IMR-90 (cell line): ENCODE measurements around the gene CHST14. TPM values are rescaled to one million over a fixed set of nuclear protein-coding genes. Genes with fewer than 3 reads are reported as not detected.

Source experiments
- ATAC-seq: fragments of 200-7000 bp; cut with Tn5 transposase; 2 replicates; pipeline ENCODE4 v1.9.1; 2020; ENCODE audit warnings: low read depth, mild to moderate bottlenecking, moderate library complexity
- BruUV-seq: library from RNA; stranded (reverse); fragments of 400-500 nt; replicated peaks from 2 replicates; lab custom pipeline; 2021; lab: Mats Ljungman, UMichigan
- CTCF ChIA-PET: fragments of 300-600 bp; formaldehyde crosslinking; extraction: SDS; loops from one replicate; lab custom pipeline; 2021; ENCODE audit warnings: antibody characterized with exemption; lab: Yijun Ruan, JAX
- POLR2A ChIA-PET: fragments of 300-600 bp; sonication (Branson Sonifier 250); formaldehyde crosslinking; loops from one replicate; lab custom pipeline; 2022; ENCODE audit warnings: antibody characterized with exemption; ENCODE audit not compliant: unreplicated experiment; lab: Charles Lee
- DNase-seq: peaks from one replicate; pipeline ENCODE4 v3.0.0; 2013
- H2AFZ ChIP-seq: replicated peaks from 2 replicates; pipeline ENCODE3; 2013; ENCODE audit warnings: low read length, mild to moderate bottlenecking; ENCODE audit not compliant: poor library complexity
- H2AK5ac ChIP-seq: 2 replicates; pipeline ENCODE4 v1.6.1; 2013; ENCODE audit warnings: low read depth, low read length, inconsistent platforms
- H2AK9ac ChIP-seq: replicated peaks from 2 replicates; pipeline ENCODE3; 2013; ENCODE audit warnings: mild to moderate bottlenecking, low read depth, low read length, moderate library complexity; ENCODE audit not compliant: poor library complexity
- H2BK120ac ChIP-seq: 2 replicates; pipeline ENCODE4 v1.6.1; 2013; ENCODE audit warnings: low read depth, low read length, inconsistent platforms
- H2BK15ac ChIP-seq: 3 replicates; pipeline ENCODE4 v1.6.1; 2013; ENCODE audit warnings: low read depth, low read length, inconsistent platforms
- H2BK20ac ChIP-seq: 2 replicates; pipeline ENCODE4 v1.6.1; 2013; ENCODE audit warnings: low read depth, mild to moderate bottlenecking, inconsistent platforms, low read length, moderate library complexity
- H2BK5ac ChIP-seq: 2 replicates; pipeline ENCODE4 v1.6.1; 2013; ENCODE audit warnings: mild to moderate bottlenecking, low read depth, low read length, inconsistent platforms; ENCODE audit not compliant: poor library complexity, severe bottlenecking
- H3K14ac ChIP-seq: replicated peaks from 2 replicates; pipeline ENCODE4 v1.6.1; 2013; ENCODE audit warnings: low read depth, low read length, inconsistent platforms
- H3K18ac ChIP-seq: 2 replicates; pipeline ENCODE4 v1.6.1; 2013; ENCODE audit warnings: low read depth, low read length, control low read depth
- H3K23ac ChIP-seq: 2 replicates; pipeline ENCODE4 v1.6.1; 2013; ENCODE audit warnings: low read depth, low read length, inconsistent platforms
- H3K27ac ChIP-seq: 2 replicates; pipeline ENCODE4 v1.5.1; 2013; ENCODE audit warnings: mild to moderate bottlenecking, control low read depth, low read length; ENCODE audit not compliant: insufficient read depth
- H3K27me3 ChIP-seq: 2 replicates; pipeline ENCODE4 v1.6.1; 2013; ENCODE audit warnings: low read length; ENCODE audit not compliant: control insufficient read depth, insufficient read depth
- H3K36me3 ChIP-seq: 2 replicates; pipeline ENCODE4 v1.6.1; 2013; ENCODE audit warnings: low read length, mixed read lengths; ENCODE audit not compliant: control insufficient read depth, insufficient read depth
- H3K4ac ChIP-seq: 2 replicates; pipeline ENCODE4 v1.6.1; 2013; ENCODE audit warnings: low read depth, low read length, inconsistent platforms
- H3K4me1 ChIP-seq: 2 replicates; pipeline ENCODE4 v1.6.1; 2013; ENCODE audit warnings: low read length, mixed read lengths; ENCODE audit not compliant: control insufficient read depth, insufficient read depth
- H3K4me2 ChIP-seq: 2 replicates; pipeline ENCODE4 v1.6.1; 2013; ENCODE audit warnings: low read depth, mild to moderate bottlenecking, control low read depth, low read length, moderate library complexity
- H3K4me3 ChIP-seq: 2 replicates; pipeline ENCODE4 v1.5.1; 2013; ENCODE audit warnings: low read depth, mild to moderate bottlenecking, control low read depth, low read length, moderate library complexity; ENCODE audit not compliant: insufficient read depth
- H3K56ac ChIP-seq: 2 replicates; pipeline ENCODE4 v1.6.1; 2013; ENCODE audit warnings: low read length, inconsistent platforms; ENCODE audit not compliant: insufficient read depth; ENCODE audit errors: extremely low read depth
- H3K79me1 ChIP-seq, 2 experiments: 2 replicates each; pipeline ENCODE4 v1.6.1; 2013; ENCODE audit warnings: low read length in 2 of 2, inconsistent platforms in 1 of 2, low read depth in 1 of 2
- H3K9ac ChIP-seq: 2 replicates; pipeline ENCODE4 v1.6.1; 2013; ENCODE audit warnings: low read depth, low read length, control low read depth
- H3K9me1 ChIP-seq: 2 replicates; pipeline ENCODE4 v1.6.1; 2013; ENCODE audit warnings: low read length, inconsistent platforms; ENCODE audit not compliant: insufficient read depth
- H3K9me3 ChIP-seq: 2 replicates; pipeline ENCODE4 v1.6.1; 2013; ENCODE audit warnings: low read length; ENCODE audit not compliant: control insufficient read depth, insufficient read depth
- H4K20me1 ChIP-seq: 2 replicates; pipeline ENCODE4 v1.6.1; 2013; ENCODE audit warnings: low read length, inconsistent platforms; ENCODE audit not compliant: insufficient read depth
- H4K5ac ChIP-seq: 2 replicates; pipeline ENCODE4 v1.6.1; 2013; ENCODE audit warnings: mild to moderate bottlenecking, low read depth, low read length, control low read depth
- H4K8ac ChIP-seq, 2 experiments: 2 replicates each; pipeline ENCODE4 v1.6.1; 2013; ENCODE audit warnings: low read depth in 2 of 2, low read length in 2 of 2, control low read depth in 1 of 2, inconsistent platforms in 1 of 2
- H4K91ac ChIP-seq: 2 replicates; pipeline ENCODE4 v1.6.1; 2013; ENCODE audit warnings: low read depth, low read length, inconsistent platforms; ENCODE audit not compliant: insufficient read depth
- BHLHE40 ChIP-seq: fragments of 150-350 bp; IDR thresholded peaks from 2 replicates; pipeline ENCODE4 v1.6.1; 2016; ENCODE audit warnings: mild to moderate bottlenecking, low read depth, low read length
- CEBPB ChIP-seq: IDR thresholded peaks from 2 replicates; pipeline ENCODE4 v1.6.1; 2012; ENCODE audit warnings: low read depth, low read length, improper control_type of control experiment
- CHD1 ChIP-seq: IDR thresholded peaks from 2 replicates; pipeline ENCODE4 v1.6.1; 2012; ENCODE audit warnings: low read depth, low read length, improper control_type of control experiment
- ELK1 ChIP-seq: fragments of 150-350 bp; IDR thresholded peaks from 2 replicates; pipeline ENCODE4 v1.6.1; 2016; ENCODE audit warnings: low read depth, mild to moderate bottlenecking, low read length, moderate library complexity, borderline replicate concordance
- FOS ChIP-seq: fragments of 150-350 bp; IDR thresholded peaks from 2 replicates; pipeline ENCODE4 v1.6.1; 2016; ENCODE audit warnings: low read depth, low read length
- MAFK ChIP-seq: IDR thresholded peaks from 2 replicates; pipeline ENCODE4 v1.6.1; 2012; ENCODE audit warnings: low read depth, low read length, improper control_type of control experiment
- MAZ ChIP-seq: IDR thresholded peaks from 2 replicates; pipeline ENCODE4 v1.6.1; 2012; ENCODE audit warnings: low read depth, mild to moderate bottlenecking, low read length, improper control_type of control experiment, moderate library complexity, borderline replicate concordance
- MXI1 ChIP-seq: IDR thresholded peaks from 2 replicates; pipeline ENCODE4 v1.6.1; 2012; ENCODE audit warnings: low read depth, mild to moderate bottlenecking, low read length, moderate library complexity, borderline replicate concordance
- NFE2L2 ChIP-seq: fragments of 150-350 bp; IDR thresholded peaks from 2 replicates; pipeline ENCODE4 v1.6.1; 2016; ENCODE audit warnings: low read depth, mild to moderate bottlenecking, low read length
- POLR2A ChIP-seq: IDR thresholded peaks from 2 replicates; pipeline ENCODE4 v1.6.1; 2012; ENCODE audit warnings: mild to moderate bottlenecking, low read depth, low read length
- RAD21 ChIP-seq: IDR thresholded peaks from 2 replicates; pipeline ENCODE4 v1.6.1; 2012; ENCODE audit warnings: low read length, improper control_type of control experiment
- RCOR1 ChIP-seq: IDR thresholded peaks from 2 replicates; pipeline ENCODE4 v1.6.1; 2012; ENCODE audit warnings: mild to moderate bottlenecking, low read length, improper control_type of control experiment; ENCODE audit not compliant: insufficient replicate concordance
- RFX5 ChIP-seq: IDR thresholded peaks from 2 replicates; pipeline ENCODE4 v1.8.0; 2012; ENCODE audit warnings: low read depth, mild to moderate bottlenecking, low read length, moderate library complexity
- SMC3 ChIP-seq: fragments of 150-350 bp; IDR thresholded peaks from 2 replicates; pipeline ENCODE4 v1.6.1; 2016; ENCODE audit warnings: low read depth, mild to moderate bottlenecking, antibody characterized with exemption, low read length, moderate library complexity
- WGBS, 2 experiments: methylation state at CpG; one replicate each; pipeline versions ENCODE4 v1.1.5 to v1.1.7; 2013; ENCODE audit warnings: missing lambda C conversion rate in 2 of 2; ENCODE audit not compliant: insufficient read length in 1 of 2; ENCODE audit errors: extremely low coverage in 2 of 2; 5-methylcytosine and 5-hydroxymethylcytosine counted together
- dilution Hi-C: fragments of 300-500 bp; cut with HindIII; formaldehyde crosslinking; loops from one replicate; pipeline ENCODE4 v1.14.3; 2018; ENCODE audit warnings: low sequenced_read_pairs; ENCODE audit not compliant: unreplicated experiment
- in situ Hi-C: fragments of 300-500 bp; cut with MboI; formaldehyde crosslinking; loops from 3 replicates; pipeline ENCODE4 v1.14.3; 2019; ENCODE audit warnings: low sequenced_read_pairs, inconsistent platforms, mixed read lengths
- intact Hi-C: fragments of 100-400 bp; cut with micrococcal nuclease; formaldehyde crosslinking; loops from 2 replicates; pipeline ENCODE4 v1.10.0; 2022
- polyA plus RNA-seq, 3 experiments: library from polyadenylated mRNA; depleted of rRNA; stranded (reverse); fragments of >200 nt; gene quantifications; 2 replicates each; pipeline ENCODE4 v1.2.3, GENCODE V29; 2012; ENCODE audit warnings: low replicate concordance in 1 of 3
- total RNA-seq: library from RNA; depleted of rRNA; stranded (reverse); fragments of >200 nt; gene quantifications from 2 replicates; pipeline ENCODE4 v1.2.3, GENCODE V29; 2012
- TF ChIP-seq, protein P1 (sequence below): conservative IDR thresholded peaks from 2 replicates; pipeline ENCODE4 v1.5.1; 2012; ENCODE audit warnings: mild to moderate bottlenecking, low read depth, low read length, improper control_type of control experiment
- TF ChIP-seq, protein P2 (sequence below): fragments of 150-350 bp; IDR thresholded peaks from 2 replicates; pipeline ENCODE4 v1.6.1; 2017; ENCODE audit warnings: mild to moderate bottlenecking, antibody characterized with exemption, low read length, low read depth

CHST14 gene
- total and polyA plus RNA-seq, 2 of the 4 experiments (the other 2 are of a cell fraction): 3.8 to 19.5 TPM

DNA sequence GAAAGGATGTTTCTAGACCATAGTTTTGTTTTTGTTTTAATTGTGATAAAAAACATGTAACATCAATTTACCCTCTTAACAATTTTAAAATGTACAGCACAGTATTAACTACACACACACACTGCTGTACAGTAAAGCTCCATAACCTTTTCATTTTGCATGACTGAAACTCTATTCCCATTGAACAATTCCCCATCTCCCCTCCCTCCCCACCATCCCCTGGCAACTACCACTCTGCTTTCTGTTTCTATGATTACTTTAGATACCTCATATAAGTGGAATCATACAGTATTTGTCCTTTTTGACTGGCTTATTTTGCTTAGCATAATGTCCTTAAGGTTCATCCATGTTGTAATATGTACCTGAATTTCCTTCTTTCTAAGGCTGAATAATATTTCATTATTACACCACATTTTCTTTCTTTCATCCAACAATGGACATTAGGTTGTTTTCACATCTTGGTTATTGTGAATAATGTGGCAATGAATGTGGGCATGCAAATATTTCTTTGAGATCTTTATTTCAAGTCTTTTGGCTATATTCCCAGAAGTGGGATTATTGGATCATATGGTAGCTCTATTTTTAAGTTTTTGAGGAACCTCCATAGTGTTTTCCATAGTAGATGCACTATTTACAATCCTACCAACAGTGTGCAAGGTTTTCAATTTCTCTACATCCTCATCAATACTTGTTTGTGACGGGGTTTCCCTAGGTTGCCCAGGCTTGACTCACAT, 10.7 kb downstream of the CHST14 start:
- peaks cover 5% of the 10 kb centered on the region; the same call in 1 of the 2 replicates for H3K9me3 ChIP-seq
- H4K8ac ChIP-seq: no peak overlapping the region
- no peak overlapping the region for H2AK9ac ChIP-seq
- no peak overlapping the region for H3K9ac ChIP-seq
- no peak overlapping the region for H3K4ac ChIP-seq
- H3K4me2 ChIP-seq: no peak overlapping the region
- H2BK120ac ChIP-seq: no peak overlapping the region
- no peaks in the 10 kb centered on the region for H3K79me1 ChIP-seq
- no peaks in the 10 kb centered on the region for H3K36me3 ChIP-seq
- no peak overlapping the region for H3K23ac ChIP-seq
- no peak overlapping the region for H2AFZ ChIP-seq
- H4K20me1 ChIP-seq: no peaks in the 10 kb centered on the region
- H2BK15ac ChIP-seq: no peak overlapping the region
- no peak overlapping the region for H3K4me3 ChIP-seq
- H3K4me1 ChIP-seq: no peaks in the 10 kb centered on the region
- no peak overlapping the region for H2AK5ac ChIP-seq
- H3K27me3 ChIP-seq: peaks cover 44% of the 10 kb centered on the region
- CTCF ChIA-PET: no interaction called here
- H4K91ac ChIP-seq: no peak overlapping the region
- H3K27ac ChIP-seq: no peak overlapping the region
- in situ Hi-C loops: no loop called here
- ATAC-seq: no peak
- no peak overlapping the region for H3K14ac ChIP-seq
- no peak overlapping the region for H2BK20ac ChIP-seq
- dilution Hi-C loops: no loop called here
- H2BK5ac ChIP-seq: no peak overlapping the region
- no CpG with 5 or more reads among the region's 1 CpG for WGBS, 2 experiments
- no peak overlapping the region for H3K18ac ChIP-seq
- intact Hi-C loops: no loop called here
- TF ChIP-seq BHLHE40: no peak
- no peak for TF ChIP-seq FOS
- TF ChIP-seq MAZ: no peak
- TF ChIP-seq NFE2L2: no peak
- TF ChIP-seq SMC3: no peak
- no peak for TF ChIP-seq RAD21
- no peak for TF ChIP-seq RFX5
- TF ChIP-seq, protein P1, sequence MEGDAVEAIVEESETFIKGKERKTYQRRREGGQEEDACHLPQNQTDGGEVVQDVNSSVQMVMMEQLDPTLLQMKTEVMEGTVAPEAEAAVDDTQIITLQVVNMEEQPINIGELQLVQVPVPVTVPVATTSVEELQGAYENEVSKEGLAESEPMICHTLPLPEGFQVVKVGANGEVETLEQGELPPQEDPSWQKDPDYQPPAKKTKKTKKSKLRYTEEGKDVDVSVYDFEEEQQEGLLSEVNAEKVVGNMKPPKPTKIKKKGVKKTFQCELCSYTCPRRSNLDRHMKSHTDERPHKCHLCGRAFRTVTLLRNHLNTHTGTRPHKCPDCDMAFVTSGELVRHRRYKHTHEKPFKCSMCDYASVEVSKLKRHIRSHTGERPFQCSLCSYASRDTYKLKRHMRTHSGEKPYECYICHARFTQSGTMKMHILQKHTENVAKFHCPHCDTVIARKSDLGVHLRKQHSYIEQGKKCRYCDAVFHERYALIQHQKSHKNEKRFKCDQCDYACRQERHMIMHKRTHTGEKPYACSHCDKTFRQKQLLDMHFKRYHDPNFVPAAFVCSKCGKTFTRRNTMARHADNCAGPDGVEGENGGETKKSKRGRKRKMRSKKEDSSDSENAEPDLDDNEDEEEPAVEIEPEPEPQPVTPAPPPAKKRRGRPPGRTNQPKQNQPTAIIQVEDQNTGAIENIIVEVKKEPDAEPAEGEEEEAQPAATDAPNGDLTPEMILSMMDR: no peak
- no peak for TF ChIP-seq POLR2A
- TF ChIP-seq RCOR1: no peak
- TF ChIP-seq CHD1: no peak
- TF ChIP-seq ELK1: no peak
- TF ChIP-seq MXI1: no peak
- TF ChIP-seq, protein P2, sequence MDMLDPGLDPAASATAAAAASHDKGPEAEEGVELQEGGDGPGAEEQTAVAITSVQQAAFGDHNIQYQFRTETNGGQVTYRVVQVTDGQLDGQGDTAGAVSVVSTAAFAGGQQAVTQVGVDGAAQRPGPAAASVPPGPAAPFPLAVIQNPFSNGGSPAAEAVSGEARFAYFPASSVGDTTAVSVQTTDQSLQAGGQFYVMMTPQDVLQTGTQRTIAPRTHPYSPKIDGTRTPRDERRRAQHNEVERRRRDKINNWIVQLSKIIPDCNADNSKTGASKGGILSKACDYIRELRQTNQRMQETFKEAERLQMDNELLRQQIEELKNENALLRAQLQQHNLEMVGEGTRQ: no peak
- TF ChIP-seq CEBPB: no peak
- TF ChIP-seq MAFK: no peak
- no peak for DNase-seq
- no peaks in the 10 kb centered on the region for H3K9me1 ChIP-seq
- H4K5ac ChIP-seq: no peak overlapping the region
- no peak overlapping the region for H3K56ac ChIP-seq
- no TSS peak for BruUV-seq
- POLR2A ChIA-PET: no interaction called here
